GM19043 (cell line): ENCODE results near the gene RAB37.

ENCODE experiments used
- ATAC-seq: cut with Tn5 transposase; IDR thresholded peaks from one replicate; pipeline ENCODE4 v1.9.1; 2021; ENCODE audit warnings: low read depth; ENCODE audit not compliant: unreplicated experiment

RAB37 gene, protein sequence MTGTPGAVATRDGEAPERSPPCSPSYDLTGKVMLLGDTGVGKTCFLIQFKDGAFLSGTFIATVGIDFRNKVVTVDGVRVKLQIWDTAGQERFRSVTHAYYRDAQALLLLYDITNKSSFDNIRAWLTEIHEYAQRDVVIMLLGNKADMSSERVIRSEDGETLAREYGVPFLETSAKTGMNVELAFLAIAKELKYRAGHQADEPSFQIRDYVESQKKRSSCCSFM

DNA sequence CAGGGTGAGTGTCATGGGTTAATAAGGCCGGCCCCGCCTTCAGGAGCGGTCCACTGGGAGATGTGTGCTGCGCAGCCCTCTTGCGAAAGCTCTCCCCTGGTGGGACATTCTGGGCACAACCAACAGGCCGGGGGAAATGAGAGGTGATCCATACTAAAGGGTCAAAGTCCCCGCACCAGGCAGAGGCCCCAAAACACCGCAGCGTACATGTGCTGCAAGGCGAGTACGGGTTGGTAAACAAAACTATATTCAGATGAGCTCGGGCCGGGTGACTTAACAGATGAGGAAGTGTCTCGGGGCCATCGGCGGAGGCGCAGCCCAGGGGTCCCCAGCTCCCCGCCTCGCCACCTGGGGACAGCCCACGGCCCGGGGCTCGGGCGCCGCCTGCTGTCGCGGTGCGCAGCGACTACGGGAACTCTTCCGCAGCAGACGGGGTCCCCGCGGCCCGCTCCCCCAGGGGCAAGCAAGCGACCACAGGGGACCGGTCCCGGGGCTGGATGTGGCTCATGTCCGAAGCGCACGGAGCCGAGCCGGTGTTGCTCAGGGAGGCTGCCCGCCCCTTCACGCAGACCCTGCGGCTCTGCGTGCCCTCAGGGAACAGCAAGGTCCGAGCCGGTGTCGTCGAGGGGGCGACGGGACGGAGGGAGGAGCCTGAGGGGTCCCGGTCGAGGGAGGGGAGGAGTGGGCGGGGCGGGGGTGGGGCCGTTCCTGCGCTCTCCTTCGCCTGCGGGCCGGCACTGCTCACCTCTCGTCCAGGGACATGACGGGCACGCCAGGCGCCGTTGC, at the start of gene RAB37:
RAB37 (plus strand) TSS at position 744 of the 786 bp plus-strand sequence; CDS start at position 761, 17 bp downstream.
- no peak for ATAC-seq

DNA sequence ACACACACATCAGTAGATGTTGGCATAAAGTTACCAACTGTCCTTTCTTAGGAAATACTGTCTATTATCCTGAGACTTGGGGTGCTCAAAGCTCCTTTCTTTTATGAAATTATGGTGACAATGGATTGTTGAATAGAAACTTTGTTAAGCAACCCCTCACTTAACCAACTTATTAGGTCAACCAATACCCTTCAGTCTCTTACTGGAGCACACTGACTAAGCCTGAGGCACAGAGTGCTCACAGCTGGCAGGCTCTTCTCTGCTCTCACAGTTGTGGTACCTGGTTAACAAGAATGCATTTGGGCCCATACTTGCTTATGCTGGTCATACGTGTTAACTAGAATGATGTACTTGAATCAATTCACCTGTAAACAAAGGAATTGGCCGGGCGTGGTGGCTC, 49.2 kb upstream of the RAB37 start:
- no peak for ATAC-seq

DNA sequence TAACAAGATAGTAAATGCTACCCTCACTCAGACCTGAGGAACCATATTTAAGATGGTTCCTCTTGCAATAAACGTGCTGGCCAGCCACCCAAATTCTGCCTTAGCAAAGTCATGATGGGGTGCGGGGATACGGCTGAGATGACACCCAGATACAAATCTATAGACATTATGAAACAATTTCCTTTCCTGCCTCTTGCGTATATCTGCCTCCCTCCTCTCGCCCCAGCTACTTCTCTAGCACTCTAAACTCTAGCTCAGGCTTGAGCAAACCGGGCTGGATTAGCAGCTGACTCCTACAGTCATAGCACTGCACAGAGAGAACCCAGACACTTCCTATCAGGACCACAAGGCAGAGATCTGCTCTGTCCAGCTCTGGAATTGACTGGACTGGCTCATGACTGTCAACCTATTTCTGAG, 46.6 kb upstream of the RAB37 start:
- no peak for ATAC-seq

DNA sequence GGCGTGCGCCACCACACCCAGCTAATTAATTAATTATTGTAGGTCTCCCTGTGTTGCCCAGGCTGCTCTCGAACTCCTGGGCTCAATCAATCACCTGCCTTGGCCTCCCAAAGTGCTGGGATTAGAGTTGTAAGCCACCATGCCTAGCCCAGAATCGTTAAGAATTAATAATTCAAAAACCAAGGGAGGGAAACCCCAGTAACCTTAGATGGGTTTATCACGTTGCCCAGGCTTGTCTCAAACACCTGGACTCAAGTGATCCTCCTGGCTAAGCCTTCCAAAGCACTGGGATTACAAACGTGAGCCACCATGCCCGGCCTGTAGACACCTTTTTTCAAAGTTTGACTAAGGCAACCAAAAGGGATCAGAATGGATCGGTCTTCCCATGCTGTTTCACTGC, 45.9 kb upstream of the RAB37 start:
- ATAC-seq, result no peak

DNA sequence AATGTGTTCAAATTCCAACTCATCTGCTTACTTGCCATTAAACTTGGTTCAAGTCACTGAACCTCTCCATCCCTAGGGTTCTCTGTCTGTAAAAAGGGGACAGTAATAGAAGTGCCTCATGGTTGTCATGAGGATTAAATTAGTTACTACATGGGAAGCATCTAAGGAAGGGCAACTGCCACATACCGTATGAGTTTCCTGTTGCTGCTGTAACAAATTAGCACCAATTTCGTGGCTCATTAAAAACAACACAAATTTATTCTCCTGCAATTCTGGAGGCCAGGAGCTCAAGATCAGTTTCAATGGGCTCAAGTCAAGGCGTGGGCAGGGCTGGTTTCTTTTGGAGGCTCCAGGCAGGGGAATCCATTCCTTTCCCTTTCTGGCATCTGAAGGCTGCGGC, 43.0 kb upstream of the RAB37 start:
- no peak for ATAC-seq

DNA sequence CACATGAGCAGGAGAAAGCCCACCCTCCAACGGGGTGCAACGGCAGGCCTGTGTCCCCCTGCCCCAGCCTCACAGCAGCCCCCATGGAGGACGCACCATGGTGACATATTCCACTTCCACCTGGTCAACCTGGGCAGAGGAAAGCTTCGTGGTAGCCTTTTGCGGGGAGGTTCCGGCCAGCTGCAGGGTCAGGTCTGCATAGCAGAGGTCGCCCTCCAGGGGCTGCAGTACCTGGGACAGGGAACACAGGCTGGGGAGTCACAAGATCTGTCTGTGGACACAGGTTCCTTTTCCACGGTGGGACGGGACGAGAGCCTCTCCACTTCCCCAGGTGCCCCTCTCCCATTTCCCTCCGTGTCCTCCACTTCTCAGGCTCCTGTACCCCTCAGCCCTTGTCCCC, 41.4 kb upstream of the RAB37 start:
- no peak for ATAC-seq

DNA sequence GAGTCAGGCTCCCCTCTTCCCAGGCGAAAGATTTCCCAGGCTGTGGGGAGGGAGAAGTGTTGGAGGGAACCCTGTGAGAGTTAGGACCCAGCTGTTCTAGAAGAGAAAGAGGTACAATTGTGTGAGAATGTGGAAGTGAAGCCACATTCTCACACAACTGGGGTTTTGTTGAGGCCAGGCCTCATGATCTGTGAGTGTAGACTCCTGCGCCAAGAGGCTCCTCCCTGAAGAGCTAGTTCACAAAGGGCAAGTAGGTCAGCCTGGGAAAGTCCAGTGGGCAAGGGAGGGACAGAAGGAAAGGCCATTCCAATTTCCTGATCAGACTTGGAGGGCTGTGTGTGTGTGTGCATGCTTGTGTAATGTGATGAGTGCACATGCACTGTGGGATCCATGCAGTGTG, 39.5 kb upstream of the RAB37 start:
- no peak for ATAC-seq

DNA sequence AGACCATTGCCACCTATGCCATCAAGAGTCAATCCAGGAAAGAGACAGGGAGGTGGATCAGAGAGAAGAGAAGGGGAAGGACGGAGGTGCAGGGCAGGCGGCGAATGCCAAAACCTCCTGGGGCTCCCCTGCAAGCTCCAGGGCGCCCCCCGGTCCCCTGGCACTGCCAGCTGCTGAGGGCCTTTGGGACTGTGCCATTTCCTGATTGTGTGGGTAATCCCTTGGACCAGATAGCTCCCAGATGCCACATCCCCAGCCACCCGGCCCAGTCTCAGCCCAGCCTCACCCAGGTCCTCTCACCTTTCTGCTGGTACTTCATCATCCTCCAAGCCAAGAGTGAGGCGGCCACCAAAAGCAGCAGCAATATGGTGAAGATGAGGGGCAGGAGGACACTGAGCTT, 39.0 kb upstream of the RAB37 start:
- no peak for ATAC-seq

DNA sequence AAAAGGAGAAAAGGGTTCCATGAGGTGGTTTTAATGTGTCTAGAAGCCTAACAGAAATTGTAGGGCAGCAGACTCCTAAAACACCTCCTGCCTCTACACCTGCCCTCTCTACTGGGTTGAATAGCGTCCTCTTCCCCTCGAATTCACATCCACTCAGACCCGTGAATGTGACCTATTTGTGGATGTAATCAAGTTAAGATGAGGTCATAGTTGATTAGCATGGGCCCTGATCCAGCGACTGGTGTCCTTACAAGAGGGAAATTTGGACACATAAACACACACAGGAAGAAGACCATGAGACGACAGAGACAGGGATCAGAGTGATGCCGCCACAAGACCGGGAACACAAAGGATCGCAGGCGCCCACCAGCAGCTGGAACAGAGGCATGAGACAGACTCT, 37.8 kb upstream of the RAB37 start:
- ATAC-seq, result no peak

DNA sequence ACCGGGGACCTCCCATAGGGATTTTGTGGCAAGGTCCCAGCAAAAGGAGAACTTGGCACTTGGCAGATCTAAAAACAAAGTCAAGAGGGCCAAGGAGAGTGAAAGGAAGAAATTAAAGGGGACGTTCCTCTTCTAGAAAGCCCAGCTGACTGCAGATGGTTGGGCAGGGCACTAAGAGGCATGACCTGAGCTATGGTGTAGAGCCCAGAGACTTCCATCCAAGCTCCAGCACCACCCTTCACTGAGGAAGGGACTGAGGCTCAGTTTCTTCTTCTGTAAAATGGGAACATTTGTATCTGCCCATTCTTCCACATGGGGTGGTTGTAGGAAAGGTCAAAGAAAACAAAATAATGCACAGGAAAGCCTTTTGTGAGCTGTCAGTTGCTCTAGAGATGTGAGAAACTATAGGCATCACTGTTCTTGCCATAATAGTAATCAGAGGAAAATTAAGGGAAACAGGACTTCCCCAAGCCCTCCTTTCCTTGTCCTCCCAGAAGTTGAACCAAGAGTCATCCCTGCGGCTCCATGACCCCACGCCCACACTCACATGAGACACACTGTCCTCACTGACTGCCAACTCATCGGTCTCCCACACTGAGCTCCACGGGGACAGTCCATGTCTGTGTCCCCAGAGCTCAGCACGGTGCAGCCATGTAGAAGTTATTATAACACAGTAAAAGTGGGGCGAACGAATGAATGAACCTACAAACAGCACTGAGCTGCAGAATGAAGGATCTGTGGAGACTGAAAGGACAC, 34.8 kb upstream of the RAB37 start:
- ATAC-seq, result no peak

DNA sequence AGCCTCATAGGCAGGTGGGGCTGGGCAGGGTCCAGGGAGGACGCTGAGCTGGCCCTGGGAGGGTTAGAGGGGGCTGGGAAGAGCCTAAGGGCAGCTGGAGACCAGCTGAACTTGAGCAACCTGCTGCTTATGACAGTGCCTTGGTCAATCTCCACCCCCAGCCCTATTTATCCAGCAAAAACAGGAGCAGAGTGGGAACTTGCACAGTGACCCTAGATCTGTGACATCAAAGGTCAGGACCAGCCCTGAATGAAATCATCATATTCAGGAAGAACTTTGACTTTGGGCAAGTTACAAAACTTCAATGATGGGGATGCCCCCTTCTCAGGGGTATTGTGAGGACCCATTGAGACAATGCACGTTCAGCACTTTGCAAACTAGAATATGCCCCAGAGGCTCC, 33.7 kb upstream of the RAB37 start:
- no peak for ATAC-seq

DNA sequence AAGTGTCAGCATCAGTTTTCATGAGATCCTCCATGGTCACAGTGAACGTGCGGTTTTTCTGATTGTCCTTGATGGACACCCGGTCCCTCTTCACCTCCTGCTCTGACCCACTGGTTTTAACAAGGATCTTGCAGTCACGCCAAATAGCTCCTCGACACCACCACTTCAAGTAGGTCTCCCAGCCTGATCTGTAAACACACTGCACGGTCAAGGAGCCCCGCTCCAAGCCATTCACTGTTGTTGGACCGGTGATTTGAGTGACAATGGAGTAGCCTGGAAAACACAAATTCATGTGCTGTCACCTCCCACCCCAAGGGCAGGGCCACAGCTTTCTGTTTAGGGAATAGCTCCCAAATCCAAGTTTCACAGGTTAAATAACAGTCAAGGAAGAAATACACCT, 32.5 kb upstream of the RAB37 start:
- ATAC-seq, result no peak

DNA sequence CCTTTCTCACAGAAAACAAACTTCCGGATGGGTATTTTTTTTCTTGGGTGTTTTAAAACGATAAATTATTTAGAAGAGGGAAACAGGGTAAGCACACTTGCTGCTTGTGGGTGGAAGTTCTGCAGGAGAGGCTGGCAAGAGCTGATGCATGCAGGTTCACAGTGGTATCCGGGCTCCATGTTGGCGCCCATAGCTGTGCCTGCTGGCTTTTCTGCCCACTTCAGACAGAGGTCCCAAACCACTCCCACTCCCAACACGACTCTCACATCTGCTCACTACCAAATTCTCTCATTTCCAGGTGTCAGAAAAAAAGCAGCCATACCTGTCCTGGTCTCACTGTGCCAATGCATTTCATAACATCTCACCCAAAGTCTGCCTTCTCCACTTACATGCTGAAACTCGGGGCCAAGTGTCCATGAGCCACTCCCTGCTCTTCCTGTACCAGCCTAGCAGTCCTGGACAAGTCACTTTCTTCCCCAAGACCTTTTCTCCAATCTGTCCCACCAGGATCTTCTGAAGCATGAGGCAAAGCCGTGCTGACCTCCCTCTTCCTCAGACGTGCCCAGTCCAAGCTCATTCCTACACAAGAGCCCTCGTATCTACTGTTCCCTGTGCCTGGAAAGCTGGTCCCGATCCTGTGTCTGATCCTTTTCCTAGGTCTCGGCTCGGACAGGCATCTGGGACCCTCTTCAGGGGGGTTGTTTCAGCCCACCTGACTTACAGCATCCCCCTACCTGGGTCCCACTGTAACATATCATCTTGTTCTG, 25.8 kb upstream of the RAB37 start:
- no peak for ATAC-seq

DNA sequence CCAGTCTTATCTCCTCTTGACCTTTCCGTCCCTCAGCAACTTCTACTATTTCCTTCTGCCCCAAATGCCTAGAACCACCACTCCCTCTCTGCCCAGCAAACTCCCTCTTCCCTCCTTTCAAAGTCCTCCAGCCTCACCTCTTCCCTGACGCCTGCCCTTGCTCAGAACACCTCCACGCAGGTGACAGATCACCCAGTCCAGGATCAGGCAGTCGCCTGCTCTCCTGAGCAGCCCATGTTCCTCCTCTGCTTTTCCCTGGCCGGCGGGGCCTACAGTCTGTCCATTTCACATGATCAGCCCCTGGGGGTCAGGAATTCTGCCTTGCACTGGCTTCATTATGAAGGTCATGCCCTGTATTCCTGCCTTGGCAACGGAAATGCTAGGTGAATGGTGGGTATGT, 24.8 kb upstream of the RAB37 start:
- ATAC-seq, result no peak

DNA sequence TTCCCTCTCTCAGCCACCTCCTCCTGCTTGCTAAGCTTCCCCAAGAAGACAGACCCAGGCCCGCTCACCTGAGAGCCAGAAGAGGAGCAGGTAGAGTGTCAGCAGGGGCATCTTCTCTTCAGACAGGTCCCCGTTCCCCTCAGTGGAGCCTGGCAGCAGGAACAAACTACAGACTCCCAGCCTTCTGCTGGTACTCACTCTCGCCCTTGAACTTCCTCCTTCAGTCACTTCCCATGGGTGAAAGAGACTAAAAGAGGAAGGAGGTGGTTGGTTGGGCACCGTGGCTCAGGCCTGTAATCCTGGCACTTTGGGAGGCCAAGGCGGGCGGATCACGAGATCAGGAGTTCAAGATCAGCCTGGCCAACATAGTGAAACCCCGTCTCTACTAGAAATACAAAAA, 24.3 kb upstream of the RAB37 start, which contains the start of gene CD300LF:
CD300LF (minus strand) TSS at position 168 of the 400 bp plus-strand sequence; CDS start at position 111, 57 bp downstream.
- ATAC-seq, result no peak

DNA sequence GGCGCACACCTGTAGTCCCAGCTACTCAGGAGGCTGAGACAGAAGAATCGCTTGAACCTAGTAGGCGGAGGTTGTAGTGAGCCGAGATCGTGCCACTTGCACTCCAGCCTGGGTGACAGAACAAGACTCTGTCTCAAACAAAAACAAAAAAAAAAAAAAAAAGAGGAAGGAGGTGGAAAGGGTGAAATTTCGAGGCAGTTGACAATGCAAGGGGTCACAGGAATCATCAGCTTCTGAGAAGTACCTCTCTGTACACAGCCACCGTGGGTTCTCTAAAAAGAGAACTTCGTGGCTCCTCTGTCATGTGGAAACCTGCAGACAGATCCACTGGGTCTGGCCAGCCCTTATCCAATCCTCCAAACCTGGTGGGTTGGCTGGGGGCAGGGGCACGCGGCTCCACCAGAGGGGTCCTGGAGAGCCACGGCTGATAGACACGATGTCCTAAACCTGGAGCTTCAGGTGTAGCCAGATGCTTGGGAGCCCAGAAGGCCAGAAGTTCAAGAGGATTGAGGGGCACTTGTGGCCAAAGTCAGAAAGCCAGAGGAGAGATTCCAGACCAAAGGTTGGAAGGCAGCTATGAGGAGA, 23.8 kb upstream of the RAB37 start:
- ATAC-seq, result no peak

DNA sequence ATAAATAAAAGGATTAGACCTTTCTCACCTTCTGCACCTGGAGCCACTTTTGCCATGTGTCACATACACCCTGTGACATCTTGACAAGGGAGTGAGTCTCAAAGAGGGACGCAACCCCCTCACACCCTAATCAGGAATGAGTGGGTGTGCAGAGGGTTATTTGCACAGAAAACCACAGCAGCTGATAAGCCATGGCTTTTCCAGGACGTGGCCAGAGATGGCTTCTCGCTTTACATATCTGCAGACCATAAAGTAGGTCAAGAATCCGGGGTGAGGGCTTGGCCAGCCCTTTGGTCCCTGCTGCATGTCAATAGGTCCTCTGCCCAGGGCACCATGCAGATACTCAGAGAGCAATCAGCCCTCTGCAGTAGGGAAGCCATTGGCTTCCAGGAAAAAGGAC, 21.9 kb upstream of the RAB37 start:
- no peak for ATAC-seq

DNA sequence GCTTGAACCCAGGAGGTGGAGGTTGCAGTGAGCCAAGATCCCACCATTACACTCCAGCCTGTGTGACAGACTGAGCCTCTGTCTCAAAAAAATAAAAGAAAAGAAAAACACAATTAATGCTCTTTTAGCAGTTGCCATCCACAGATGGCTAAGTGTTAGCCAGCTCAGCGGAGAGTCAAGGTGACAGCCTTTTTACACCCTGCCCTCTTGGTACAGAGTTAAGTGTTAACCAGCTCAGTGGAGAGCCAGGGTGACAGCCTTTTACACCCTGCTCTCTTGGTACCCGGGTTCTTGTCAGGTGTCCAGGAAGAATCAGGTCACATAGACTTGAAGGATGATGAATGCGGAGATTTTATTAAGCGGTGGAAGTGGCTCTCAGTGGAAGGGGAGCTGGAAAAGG, 16.6 kb upstream of the RAB37 start:
- ATAC-seq, result no peak

DNA sequence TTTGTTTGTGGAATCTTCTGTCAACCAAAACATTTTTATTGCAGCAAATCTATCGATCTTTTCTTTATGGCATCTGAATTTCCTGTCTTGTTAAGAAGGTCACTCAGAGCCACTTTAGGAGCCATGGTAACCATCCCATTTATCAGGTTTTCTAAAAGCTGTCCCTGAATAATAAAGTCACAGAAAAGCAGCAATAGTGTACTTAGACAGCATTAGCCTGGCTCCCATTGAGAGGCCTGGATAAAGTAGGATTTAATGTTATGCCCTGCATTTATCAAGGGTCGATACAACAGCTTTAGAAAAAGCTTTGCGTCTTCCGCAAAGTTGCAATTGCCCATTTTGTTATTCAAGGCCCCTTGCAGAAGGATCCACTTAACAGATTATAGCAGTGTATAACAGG, 14.3 kb upstream of the RAB37 start:
- ATAC-seq, result no peak

DNA sequence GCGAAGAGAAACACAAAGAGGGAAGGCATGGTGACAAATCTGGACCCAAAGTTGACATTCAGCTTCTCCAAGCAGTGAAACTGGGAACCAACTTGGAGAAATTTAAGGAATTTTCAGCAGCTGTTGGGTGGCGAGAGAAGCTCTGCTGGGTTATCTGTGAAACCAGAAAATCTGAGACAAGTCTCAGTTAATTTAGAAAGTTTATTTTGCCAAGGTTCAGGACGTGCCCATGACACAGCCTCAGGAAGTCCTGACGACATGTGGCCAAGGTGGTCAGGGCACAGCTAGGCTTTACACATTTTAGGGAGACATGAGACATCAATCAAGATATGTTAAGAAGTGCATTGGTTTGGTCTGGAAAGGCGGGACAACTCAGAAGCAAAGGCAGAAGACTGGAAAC, 13.2 kb upstream of the RAB37 start:
- ATAC-seq, result no peak
